ENCODE data around the gene ARPC1B. TPM values are rescaled to one million over a fixed set of nuclear protein-coding genes. Genes with fewer than 3 reads are reported as not detected.

The ARPC1B gene
- total and polyA plus RNA-seq, 2 experiments from 2014 or later = 101 to 132 TPM

DNA sequence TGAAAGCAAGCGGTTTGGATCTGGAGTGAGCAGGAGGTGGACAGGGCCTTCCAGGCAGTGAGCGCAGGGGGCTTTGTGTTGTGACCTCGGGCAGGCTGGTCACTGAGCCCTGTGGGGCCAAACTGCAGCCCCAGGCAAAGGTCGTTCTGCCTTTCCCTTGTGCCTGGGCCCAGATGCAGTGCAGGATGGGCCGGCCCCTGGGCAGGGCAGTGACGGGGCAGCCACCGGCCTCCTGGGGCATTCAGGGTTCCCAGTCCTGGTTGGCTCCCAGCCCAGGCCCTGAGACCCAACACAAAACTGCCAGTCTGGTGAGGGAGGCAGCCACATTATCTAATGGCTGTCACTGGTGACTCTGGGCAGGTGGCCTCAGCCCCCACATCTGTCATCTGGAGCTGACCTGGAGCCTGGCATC, 7.1 kb downstream of the ARPC1B start:
- ATAC-seq = no peak
- TF ChIP-seq EZH2 (IDR thresholded peaks at IDR 0.05; ENCODE audit: low read depth, unreplicated experiment) = no peak
- TF ChIP-seq, protein P1, sequence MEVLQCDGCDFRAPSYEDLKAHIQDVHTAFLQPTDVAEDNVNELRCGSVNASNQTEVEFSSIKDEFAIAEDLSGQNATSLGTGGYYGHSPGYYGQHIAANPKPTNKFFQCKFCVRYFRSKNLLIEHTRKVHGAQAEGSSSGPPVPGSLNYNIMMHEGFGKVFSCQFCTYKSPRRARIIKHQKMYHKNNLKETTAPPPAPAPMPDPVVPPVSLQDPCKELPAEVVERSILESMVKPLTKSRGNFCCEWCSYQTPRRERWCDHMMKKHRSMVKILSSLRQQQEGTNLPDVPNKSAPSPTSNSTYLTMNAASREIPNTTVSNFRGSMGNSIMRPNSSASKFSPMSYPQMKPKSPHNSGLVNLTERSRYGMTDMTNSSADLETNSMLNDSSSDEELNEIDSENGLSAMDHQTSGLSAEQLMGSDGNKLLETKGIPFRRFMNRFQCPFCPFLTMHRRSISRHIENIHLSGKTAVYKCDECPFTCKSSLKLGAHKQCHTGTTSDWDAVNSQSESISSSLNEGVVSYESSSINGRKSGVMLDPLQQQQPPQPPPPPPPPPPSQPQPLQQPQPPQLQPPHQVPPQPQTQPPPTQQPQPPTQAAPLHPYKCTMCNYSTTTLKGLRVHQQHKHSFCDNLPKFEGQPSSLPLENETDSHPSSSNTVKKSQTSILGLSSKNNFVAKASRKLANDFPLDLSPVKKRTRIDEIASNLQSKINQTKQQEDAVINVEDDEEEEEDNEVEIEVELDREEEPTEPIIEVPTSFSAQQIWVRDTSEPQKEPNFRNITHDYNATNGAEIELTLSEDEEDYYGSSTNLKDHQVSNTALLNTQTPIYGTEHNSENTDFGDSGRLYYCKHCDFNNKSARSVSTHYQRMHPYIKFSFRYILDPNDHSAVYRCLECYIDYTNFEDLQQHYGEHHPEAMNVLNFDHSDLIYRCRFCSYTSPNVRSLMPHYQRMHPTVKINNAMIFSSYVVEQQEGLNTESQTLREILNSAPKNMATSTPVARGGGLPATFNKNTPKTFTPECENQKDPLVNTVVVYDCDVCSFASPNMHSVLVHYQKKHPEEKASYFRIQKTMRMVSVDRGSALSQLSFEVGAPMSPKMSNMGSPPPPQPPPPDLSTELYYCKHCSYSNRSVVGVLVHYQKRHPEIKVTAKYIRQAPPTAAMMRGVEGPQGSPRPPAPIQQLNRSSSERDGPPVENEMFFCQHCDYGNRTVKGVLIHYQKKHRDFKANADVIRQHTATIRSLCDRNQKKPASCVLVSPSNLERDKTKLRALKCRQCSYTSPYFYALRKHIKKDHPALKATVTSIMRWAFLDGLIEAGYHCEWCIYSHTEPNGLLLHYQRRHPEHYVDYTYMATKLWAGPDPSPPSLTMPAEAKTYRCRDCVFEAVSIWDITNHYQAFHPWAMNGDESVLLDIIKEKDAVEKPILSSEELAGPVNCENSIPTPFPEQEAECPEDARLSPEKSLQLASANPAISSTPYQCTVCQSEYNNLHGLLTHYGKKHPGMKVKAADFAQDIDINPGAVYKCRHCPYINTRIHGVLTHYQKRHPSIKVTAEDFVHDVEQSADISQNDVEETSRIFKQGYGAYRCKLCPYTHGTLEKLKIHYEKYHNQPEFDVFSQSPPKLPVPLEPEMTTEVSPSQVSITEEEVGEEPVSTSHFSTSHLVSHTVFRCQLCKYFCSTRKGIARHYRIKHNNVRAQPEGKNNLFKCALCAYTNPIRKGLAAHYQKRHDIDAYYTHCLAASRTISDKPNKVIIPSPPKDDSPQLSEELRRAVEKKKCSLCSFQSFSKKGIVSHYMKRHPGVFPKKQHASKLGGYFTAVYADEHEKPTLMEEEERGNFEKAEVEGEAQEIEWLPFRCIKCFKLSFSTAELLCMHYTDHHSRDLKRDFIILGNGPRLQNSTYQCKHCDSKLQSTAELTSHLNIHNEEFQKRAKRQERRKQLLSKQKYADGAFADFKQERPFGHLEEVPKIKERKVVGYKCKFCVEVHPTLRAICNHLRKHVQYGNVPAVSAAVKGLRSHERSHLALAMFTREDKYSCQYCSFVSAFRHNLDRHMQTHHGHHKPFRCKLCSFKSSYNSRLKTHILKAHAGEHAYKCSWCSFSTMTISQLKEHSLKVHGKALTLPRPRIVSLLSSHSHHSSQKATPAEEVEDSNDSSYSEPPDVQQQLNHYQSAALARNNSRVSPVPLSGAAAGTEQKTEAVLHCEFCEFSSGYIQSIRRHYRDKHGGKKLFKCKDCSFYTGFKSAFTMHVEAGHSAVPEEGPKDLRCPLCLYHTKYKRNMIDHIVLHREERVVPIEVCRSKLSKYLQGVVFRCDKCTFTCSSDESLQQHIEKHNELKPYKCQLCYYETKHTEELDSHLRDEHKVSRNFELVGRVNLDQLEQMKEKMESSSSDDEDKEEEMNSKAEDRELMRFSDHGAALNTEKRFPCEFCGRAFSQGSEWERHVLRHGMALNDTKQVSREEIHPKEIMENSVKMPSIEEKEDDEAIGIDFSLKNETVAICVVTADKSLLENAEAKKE (CRISPR knock-in tag; IDR thresholded peaks at IDR 0.05) = no peak
- TF ChIP-seq, protein P2, sequence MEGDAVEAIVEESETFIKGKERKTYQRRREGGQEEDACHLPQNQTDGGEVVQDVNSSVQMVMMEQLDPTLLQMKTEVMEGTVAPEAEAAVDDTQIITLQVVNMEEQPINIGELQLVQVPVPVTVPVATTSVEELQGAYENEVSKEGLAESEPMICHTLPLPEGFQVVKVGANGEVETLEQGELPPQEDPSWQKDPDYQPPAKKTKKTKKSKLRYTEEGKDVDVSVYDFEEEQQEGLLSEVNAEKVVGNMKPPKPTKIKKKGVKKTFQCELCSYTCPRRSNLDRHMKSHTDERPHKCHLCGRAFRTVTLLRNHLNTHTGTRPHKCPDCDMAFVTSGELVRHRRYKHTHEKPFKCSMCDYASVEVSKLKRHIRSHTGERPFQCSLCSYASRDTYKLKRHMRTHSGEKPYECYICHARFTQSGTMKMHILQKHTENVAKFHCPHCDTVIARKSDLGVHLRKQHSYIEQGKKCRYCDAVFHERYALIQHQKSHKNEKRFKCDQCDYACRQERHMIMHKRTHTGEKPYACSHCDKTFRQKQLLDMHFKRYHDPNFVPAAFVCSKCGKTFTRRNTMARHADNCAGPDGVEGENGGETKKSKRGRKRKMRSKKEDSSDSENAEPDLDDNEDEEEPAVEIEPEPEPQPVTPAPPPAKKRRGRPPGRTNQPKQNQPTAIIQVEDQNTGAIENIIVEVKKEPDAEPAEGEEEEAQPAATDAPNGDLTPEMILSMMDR (conservative IDR thresholded peaks at IDR 0.05; ENCODE audit: low read depth in 2 of 2) = no peak
- TF ChIP-seq EZH2phosphoT487 (IDR thresholded peaks at IDR 0.05; ENCODE audit: unreplicated experiment) = no peak
- TF ChIP-seq, protein P3, sequence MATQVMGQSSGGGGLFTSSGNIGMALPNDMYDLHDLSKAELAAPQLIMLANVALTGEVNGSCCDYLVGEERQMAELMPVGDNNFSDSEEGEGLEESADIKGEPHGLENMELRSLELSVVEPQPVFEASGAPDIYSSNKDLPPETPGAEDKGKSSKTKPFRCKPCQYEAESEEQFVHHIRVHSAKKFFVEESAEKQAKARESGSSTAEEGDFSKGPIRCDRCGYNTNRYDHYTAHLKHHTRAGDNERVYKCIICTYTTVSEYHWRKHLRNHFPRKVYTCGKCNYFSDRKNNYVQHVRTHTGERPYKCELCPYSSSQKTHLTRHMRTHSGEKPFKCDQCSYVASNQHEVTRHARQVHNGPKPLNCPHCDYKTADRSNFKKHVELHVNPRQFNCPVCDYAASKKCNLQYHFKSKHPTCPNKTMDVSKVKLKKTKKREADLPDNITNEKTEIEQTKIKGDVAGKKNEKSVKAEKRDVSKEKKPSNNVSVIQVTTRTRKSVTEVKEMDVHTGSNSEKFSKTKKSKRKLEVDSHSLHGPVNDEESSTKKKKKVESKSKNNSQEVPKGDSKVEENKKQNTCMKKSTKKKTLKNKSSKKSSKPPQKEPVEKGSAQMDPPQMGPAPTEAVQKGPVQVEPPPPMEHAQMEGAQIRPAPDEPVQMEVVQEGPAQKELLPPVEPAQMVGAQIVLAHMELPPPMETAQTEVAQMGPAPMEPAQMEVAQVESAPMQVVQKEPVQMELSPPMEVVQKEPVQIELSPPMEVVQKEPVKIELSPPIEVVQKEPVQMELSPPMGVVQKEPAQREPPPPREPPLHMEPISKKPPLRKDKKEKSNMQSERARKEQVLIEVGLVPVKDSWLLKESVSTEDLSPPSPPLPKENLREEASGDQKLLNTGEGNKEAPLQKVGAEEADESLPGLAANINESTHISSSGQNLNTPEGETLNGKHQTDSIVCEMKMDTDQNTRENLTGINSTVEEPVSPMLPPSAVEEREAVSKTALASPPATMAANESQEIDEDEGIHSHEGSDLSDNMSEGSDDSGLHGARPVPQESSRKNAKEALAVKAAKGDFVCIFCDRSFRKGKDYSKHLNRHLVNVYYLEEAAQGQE (IDR thresholded peaks at IDR 0.05; ENCODE audit: unreplicated experiment) = no peak
- TF ChIP-seq ZNF331 (CRISPR knock-in tag; IDR thresholded peaks at IDR 0.05; ENCODE audit: low read depth) = no peak
- TF ChIP-seq ZNF114 (CRISPR knock-in tag; IDR thresholded peaks at IDR 0.05) = no peak
- TF ChIP-seq NANOG (IDR thresholded peaks at IDR 0.05; ENCODE audit: borderline replicate concordance) = no peak
- no peak for TF ChIP-seq CREB1 (CRISPR knock-in tag; IDR thresholded peaks at IDR 0.05; ENCODE audit: low read depth)
- no peak for TF ChIP-seq STAT1 (IDR thresholded peaks at IDR 0.05; ENCODE audit: unreplicated experiment)
- no peak for TF ChIP-seq JUNB (IDR thresholded peaks at IDR 0.05; ENCODE audit: unreplicated experiment)
- TF ChIP-seq, protein P4, sequence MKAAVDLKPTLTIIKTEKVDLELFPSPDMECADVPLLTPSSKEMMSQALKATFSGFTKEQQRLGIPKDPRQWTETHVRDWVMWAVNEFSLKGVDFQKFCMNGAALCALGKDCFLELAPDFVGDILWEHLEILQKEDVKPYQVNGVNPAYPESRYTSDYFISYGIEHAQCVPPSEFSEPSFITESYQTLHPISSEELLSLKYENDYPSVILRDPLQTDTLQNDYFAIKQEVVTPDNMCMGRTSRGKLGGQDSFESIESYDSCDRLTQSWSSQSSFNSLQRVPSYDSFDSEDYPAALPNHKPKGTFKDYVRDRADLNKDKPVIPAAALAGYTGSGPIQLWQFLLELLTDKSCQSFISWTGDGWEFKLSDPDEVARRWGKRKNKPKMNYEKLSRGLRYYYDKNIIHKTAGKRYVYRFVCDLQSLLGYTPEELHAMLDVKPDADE (IDR thresholded peaks at IDR 0.05) = no peak
- no peak for TF ChIP-seq POLR2AphosphoS5 (IDR thresholded peaks at IDR 0.05; ENCODE audit: low read depth)
- no peaks in the 10 kb centered on the region for H3K36me3 ChIP-seq (ENCODE audit: insufficient read depth)
- no peak overlapping the region for H3K4me2 ChIP-seq
- Mint-ChIP-seq H3K4me3 (no peak overlapping the region), H3K4me1 (peaks cover 14% of the 10 kb centered on the region), H3K27me3 (ENCODE audit: insufficient read depth, low read depth, poor library complexity) (peaks cover 13% of the 10 kb centered on the region), H3K9me3 (no peaks in the 10 kb centered on the region), H3K27ac (no peak overlapping the region), H3K36me3 (ENCODE audit: low read depth) (peaks cover 17% of the 10 kb centered on the region)
- H4K20me1 ChIP-seq (replicated peaks; ENCODE audit: insufficient read depth) = peaks cover 17% of the 10 kb centered on the region; the same call in 1 of the 2 replicates
- no peak overlapping the region for H3K27ac ChIP-seq (ENCODE audit: low read depth)
- no peak overlapping the region for H2AFZ ChIP-seq
- H3K79me2 ChIP-seq (replicated peaks; ENCODE audit: insufficient read depth) = peaks cover 13% of the 10 kb centered on the region
- 0 out of 2 replicates have a peak, but pooled peaks cover 10% of the 10 kb centered on the region for H3K4me1 ChIP-seq (ENCODE audit: insufficient read depth)
- no peaks in the 10 kb centered on the region for H3K9me2 ChIP-seq (ENCODE audit: insufficient read depth)
- H3K27me3 ChIP-seq (ENCODE audit: insufficient read depth) = no peaks in the 10 kb centered on the region
- no peaks in the 10 kb centered on the region for H3F3A ChIP-seq (replicated peaks; ENCODE audit: low read depth)
- no peak for DNase-seq (ENCODE audit: low spot score)
- no peak overlapping the region for H3K4me3 ChIP-seq

All from GM23338 (cell line).